Progenitor cell of endocrine pancreas (in vitro differentiated cells): ENCODE measurements around the gene PLCH1. TPM values are rescaled to one million over a fixed set of nuclear protein-coding genes. Genes with fewer than 3 reads are reported as not detected.
A peak's percentile ranks its signal among the peaks of the same experiment; 100 is the strongest.

Experiments used
- DNase-seq: peaks from one replicate; pipeline ENCODE4 v3.0.0; 2021; ENCODE audit warnings: low spot score; ENCODE audit not compliant: unreplicated experiment
- H3K27ac Mint-ChIP-seq: 2 replicates; pipeline ENCODE4 v1.8.0; 2021; ENCODE audit warnings: mild to moderate bottlenecking, moderate library complexity, mixed read lengths
- H3K27me3 Mint-ChIP-seq: 2 replicates; pipeline ENCODE4 v1.8.0; 2021; ENCODE audit warnings: mixed read lengths
- H3K36me3 Mint-ChIP-seq: 2 replicates; pipeline ENCODE4 v1.8.0; 2022; ENCODE audit warnings: mixed read lengths; ENCODE audit not compliant: insufficient read depth
- H3K4me1 Mint-ChIP-seq: 2 replicates; pipeline ENCODE4 v1.8.0; 2021; ENCODE audit warnings: low read depth, mixed read lengths
- H3K4me3 Mint-ChIP-seq: 2 replicates; pipeline ENCODE4 v1.8.0; 2021; ENCODE audit warnings: low read depth, mild to moderate bottlenecking, moderate library complexity, mixed read lengths
- H3K9me3 Mint-ChIP-seq: 2 replicates; pipeline ENCODE4 v1.8.0; 2021; ENCODE audit warnings: low read depth, mixed read lengths
- CTCF ChIP-seq: fragments of 200-600 bp; sonication (generic); IDR thresholded peaks from one replicate; pipeline ENCODE4 v1.5.0; 2021; ENCODE audit warnings: antibody characterized with exemption, mild to moderate bottlenecking; ENCODE audit not compliant: unreplicated experiment
- total RNA-seq: library from RNA; stranded (reverse); gene quantifications from 2 replicates; pipeline ENCODE4 v1.2.1, GENCODE V29; 2021

The PLCH1 gene
- total RNA-seq, 1 donor from 2014 or later, result 14.2 TPM

- Mint-ChIP-seq H3K36me3 (no peaks in the 10 kb centered on the region), H3K27me3 (no peaks in the 10 kb centered on the region), H3K4me1 (peaks cover 15% of the 10 kb centered on the region), H3K9me3 (no peaks in the 10 kb centered on the region), H3K27ac (no peak overlapping the region), H3K4me3 (no peak overlapping the region)
- no peak for DNase-seq
- peak; percentile 43 for TF ChIP-seq CTCF
Observed at GRCh38 chr3:155753038-155753639, 8.3 kb upstream of the PLCH1 start.

GRCh38 chr3:155748611-155749365, 3.9 kb upstream of the PLCH1 start:
- peak overlapping the region; percentile 76 for H3K27ac Mint-ChIP-seq
- H3K36me3 Mint-ChIP-seq, result no peaks in the 10 kb centered on the region
- DNase-seq, result no peak
- H3K4me1 Mint-ChIP-seq, result peaks cover 44% of the 10 kb centered on the region
- no peak for TF ChIP-seq CTCF
- H3K9me3 Mint-ChIP-seq, result no peaks in the 10 kb centered on the region
- no peak overlapping the region for H3K4me3 Mint-ChIP-seq
- H3K27me3 Mint-ChIP-seq, result no peaks in the 10 kb centered on the region

- no peaks in the 10 kb centered on the region for H3K27me3 Mint-ChIP-seq
- DNase-seq, result no peak
- no peak for TF ChIP-seq CTCF
- H3K36me3 Mint-ChIP-seq, result no peaks in the 10 kb centered on the region
- peaks cover 47% of the 10 kb centered on the region for H3K4me1 Mint-ChIP-seq
- H3K9me3 Mint-ChIP-seq, result no peaks in the 10 kb centered on the region
- no peak overlapping the region for H3K27ac Mint-ChIP-seq
- H3K4me3 Mint-ChIP-seq, result no peak overlapping the region
Observed at GRCh38 chr3:155747946-155748290, 3.0 kb upstream of the PLCH1 start.

GRCh38 chr3:155747286-155747945, 2.5 kb upstream of the PLCH1 start:
- TF ChIP-seq CTCF, result no peak
- Mint-ChIP-seq H3K9me3 (no peaks in the 10 kb centered on the region), H3K4me1 (peaks cover 47% of the 10 kb centered on the region), H3K4me3 (no peak overlapping the region), H3K27me3 (no peaks in the 10 kb centered on the region), H3K36me3 (no peaks in the 10 kb centered on the region), H3K27ac (peak overlapping the region; percentile 47)
- DNase-seq, result no peak

GRCh38 chr3:155746703-155747102, 1.8 kb upstream of the PLCH1 start:
- no peak overlapping the region for H3K4me3 Mint-ChIP-seq
- TF ChIP-seq CTCF, result no peak
- peaks cover 51% of the 10 kb centered on the region for H3K4me1 Mint-ChIP-seq
- no peaks in the 10 kb centered on the region for H3K9me3 Mint-ChIP-seq
- H3K27me3 Mint-ChIP-seq, result no peaks in the 10 kb centered on the region
- peak overlapping the region; percentile 80 for H3K27ac Mint-ChIP-seq
- no peaks in the 10 kb centered on the region for H3K36me3 Mint-ChIP-seq
- DNase-seq, result no peak
